HepG2 (cell line): ENCODE results near the gene ABI2. TPM values are rescaled to one million over a fixed set of nuclear protein-coding genes. Genes with fewer than 3 reads are reported as not detected.

Experiments
- ATAC-seq: fragments of 200-7000 bp; cut with Tn5 transposase; 3 replicates; pipeline ENCODE4 v1.9.1; 2020; ENCODE audit warnings: mild to moderate bottlenecking, moderate library complexity
- BruUV-seq: library from RNA; stranded (reverse); fragments of 400-500 nt; replicated peaks from 2 replicates; lab custom pipeline; 2021; lab: Mats Ljungman, UMichigan
- CTCF ChIA-PET: fragments of 300-600 bp; formaldehyde crosslinking; extraction: SDS; loops from one replicate; lab custom pipeline; 2021; ENCODE audit warnings: low total read pairs, inconsistent platforms, low intra/inter-chr PET ratio; lab: Yijun Ruan, JAX
- POLR2A ChIA-PET: fragments of 350-600 bp; sonication (Branson Sonifier 250); formaldehyde crosslinking; loops from one replicate; lab custom pipeline; 2020; ENCODE audit warnings: antibody characterized with exemption, inconsistent platforms; lab: Yijun Ruan, JAX
- DNase-seq: peaks from one replicate; pipeline ENCODE4 v3.0.0-alpha.2; 2015; ENCODE audit warnings: low spot score
- FAIRE-seq: peaks from 3 replicates; lab custom pipeline; 2011; peaks lifted over from hg19 to GRCh38; lab: Jason Lieb, UNC
- H2AFZ ChIP-seq: one replicate; pipeline ENCODE4 v1.6.1; 2011; ENCODE audit warnings: low read length, inconsistent platforms
- H3K27ac ChIP-seq: fragments of 300-600 bp; 3 replicates; pipeline ENCODE4 v1.8.0; 2011; ENCODE audit warnings: mixed run types, mild to moderate bottlenecking, mixed read lengths, low read length, inconsistent platforms; ENCODE audit not compliant: insufficient read depth; ENCODE audit errors: extremely low read length
- H3K27me3 ChIP-seq, 2 experiments: fragments of 200-600 bp in 1 of 2; 2 replicates in 1 of 2; 3 replicates in 1 of 2; pipeline versions ENCODE4 v1.6.0 to v1.8.0; 2011; ENCODE audit warnings: low read length in 2 of 2, mild to moderate bottlenecking in 2 of 2, moderate library complexity in 2 of 2, inconsistent platforms in 1 of 2; ENCODE audit not compliant: insufficient read depth in 2 of 2, control insufficient read depth in 1 of 2
- H3K36me3 ChIP-seq, 2 experiments: fragments of 200-600 bp in 1 of 2; replicated peaks in 1 of 2; 2 replicates in 1 of 2; 3 replicates in 1 of 2; pipeline versions ENCODE4 v1.5.1 to v1.8.0; 2011; ENCODE audit warnings: low read length in 2 of 2, inconsistent platforms in 1 of 2; ENCODE audit not compliant: insufficient read depth in 2 of 2, control insufficient read depth in 1 of 2
- H3K4me1 ChIP-seq: 2 replicates; pipeline ENCODE4 v1.5.1; 2012; ENCODE audit warnings: low read length, inconsistent platforms; ENCODE audit not compliant: insufficient read depth
- H3K4me2 ChIP-seq: 2 replicates; pipeline ENCODE4 v1.6.0; 2011; ENCODE audit warnings: low read depth, low read length, inconsistent platforms
- H3K4me3 ChIP-seq, 3 experiments: fragments of 200-600 bp in 1 of 3; sonication (generic), shearing (Covaris generic) in 1 of 3; replicated peaks in 1 of 3; 2 replicates each; pipeline ENCODE4 v1.5.1; 2011 to 2016; ENCODE audit warnings: low read length in 3 of 3, inconsistent platforms in 2 of 3, low read depth in 2 of 3, mild to moderate bottlenecking in 2 of 3, control low read depth in 1 of 3, mixed read lengths in 1 of 3; ENCODE audit not compliant: insufficient read depth in 1 of 3
- H3K79me2 ChIP-seq: one replicate; pipeline ENCODE4 v1.6.1; 2011; ENCODE audit warnings: low read length, inconsistent platforms; ENCODE audit not compliant: insufficient read depth
- H3K9ac ChIP-seq: 2 replicates; pipeline ENCODE4 v1.6.0; 2011; ENCODE audit warnings: mild to moderate bottlenecking, low read depth, low read length, inconsistent platforms; ENCODE audit not compliant: insufficient read depth
- H3K9me3 ChIP-seq: 2 replicates; pipeline ENCODE4 v1.5.1; 2012; ENCODE audit warnings: mild to moderate bottlenecking, low read length
- H4K20me1 ChIP-seq: 2 replicates; pipeline ENCODE4 v1.6.0; 2011; ENCODE audit warnings: inconsistent platforms, mild to moderate bottlenecking, low read length, moderate library complexity; ENCODE audit not compliant: insufficient read depth
- ASH2L ChIP-seq: fragments of 300-600, 200-600 bp; sonication (generic); IDR thresholded peaks from 2 replicates; pipeline ENCODE4 v1.7.0; 2017; ENCODE audit warnings: low read depth, mild to moderate bottlenecking, moderate library complexity, mixed read lengths, low read length; ENCODE audit not compliant: insufficient read length
- CBX5 ChIP-seq: sonication (generic); formaldehyde crosslinking; IDR thresholded peaks from 2 replicates; pipeline ENCODE4 v1.4.0; 2020; ENCODE audit warnings: missing genetic modification reagents, borderline replicate concordance
- CENPX ChIP-seq: sonication (generic); formaldehyde crosslinking; IDR thresholded peaks from 2 replicates; pipeline ENCODE4 v1.9.0; 2021; ENCODE audit warnings: mild to moderate bottlenecking, missing genetic modification reagents, moderate library complexity
- KAT2B ChIP-seq: fragments of 150-350 bp; IDR thresholded peaks from 2 replicates; pipeline ENCODE4 v1.6.1; 2014; ENCODE audit warnings: low read depth, low read length, borderline replicate concordance
- SNAI1 ChIP-seq: sonication (generic); formaldehyde crosslinking; IDR thresholded peaks from 2 replicates; pipeline ENCODE4 v1.5.0; 2020; ENCODE audit warnings: mild to moderate bottlenecking, missing genetic modification reagents, borderline replicate concordance
- ZMAT3 ChIP-seq: sonication (generic); formaldehyde crosslinking; conservative IDR thresholded peaks from 2 replicates; pipeline ENCODE4 v1.7.0; 2021; ENCODE audit warnings: missing genetic modification reagents
- WGBS: methylation state at CpG from one replicate; pipeline ENCODE4 v1.1.6; 2017; ENCODE audit warnings: low lambda C conversion rate; 5-methylcytosine and 5-hydroxymethylcytosine counted together
- in situ Hi-C: cut with HindIII; loops from 2 replicates; pipeline ENCODE4 v1.10.0; 2017; ENCODE audit warnings: low pct_unique_long_range_greater_than_20kb; ENCODE audit not compliant: extremely low pct_ligation_motif_present
- intact Hi-C: fragments of 100-400 bp; cut with micrococcal nuclease; formaldehyde crosslinking; loops from one replicate; pipeline ENCODE4 v1.10.0; 2022; ENCODE audit not compliant: unreplicated experiment
- polyA plus RNA-seq, 8 experiments: library from polyadenylated mRNA; depleted of rRNA in 3 of 8; stranded (reverse) in 7 of 8; unstranded in 1 of 8; fragments of >200 nt; fragmentation: Illumina TruSeq in 4 of 8; extraction: Trizol in 4 of 8; gene quantifications; 2 replicates each; pipeline versions ENCODE4 v1.2.1 to v1.2.3, GENCODE V29; 2011 to 2016; ENCODE audit warnings: low read depth in 4 of 8, missing spikeins in 1 of 8, mixed read lengths in 1 of 8; ENCODE audit not compliant: insufficient read depth in 1 of 8
- total RNA-seq, 5 experiments: library from RNA; depleted of rRNA; stranded (reverse); fragments of >200 nt; fragmentation: Illumina TruSeq; extraction: Trizol; gene quantifications; 2 replicates each; pipeline ENCODE4 v1.2.3, GENCODE V29; 2016; ENCODE audit warnings: low read depth in 1 of 5
- TF ChIP-seq, protein P1 (sequence below): sonication (generic); formaldehyde crosslinking; IDR thresholded peaks from 2 replicates; pipeline ENCODE4 v1.4.0; 2020; ENCODE audit warnings: mild to moderate bottlenecking, missing genetic modification reagents, borderline replicate concordance
- TF ChIP-seq, protein P2 (sequence below): sonication (generic); formaldehyde crosslinking; conservative IDR thresholded peaks from 2 replicates; pipeline ENCODE4 v1.8.1; 2023; ENCODE audit warnings: missing genetic modification reagents

Gene ABI2
- total and polyA plus RNA-seq, 2 of the 13 experiments (the other 11 are each of a cell fraction or from before 2014, with no cell fraction given), result 28.4 to 32.4 TPM

DNA sequence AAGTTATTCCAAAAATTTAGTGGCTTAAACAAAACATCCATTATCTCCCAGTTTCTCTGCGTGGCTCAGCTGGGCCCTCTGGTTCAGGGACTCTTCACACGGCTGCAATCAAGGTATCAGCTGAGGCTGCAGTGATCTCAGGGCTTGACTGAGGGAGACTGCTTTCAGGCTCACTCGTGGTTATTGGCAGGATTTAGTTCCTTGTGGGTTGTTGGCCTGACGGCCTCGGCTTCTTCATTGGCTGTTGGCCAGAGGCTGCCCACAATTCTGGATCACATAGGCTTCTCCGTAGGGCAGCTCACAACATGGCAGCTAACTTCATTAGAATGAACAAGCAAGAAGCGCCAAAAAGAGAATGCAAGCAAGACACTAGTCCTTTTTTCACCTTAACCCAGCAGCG, 90.1 kb downstream of the ABI2 start:
- no peak overlapping the region for H3K27ac ChIP-seq
- WGBS, result 97% methylated on average over 8 of the region's 8 CpGs
- DNase-seq, result no peak
- no peak for FAIRE-seq
- peaks cover 5 to 38% of the 10 kb centered on the region in 2 experiments for H3K36me3 ChIP-seq
- TF ChIP-seq SNAI1 (CRISPR knock-in tag) (no peak), CBX5 (CRISPR knock-in tag) (no peak), ASH2L (no peak), KAT2B (no peak), ZMAT3 (CRISPR knock-in tag) (no peak), CENPX (CRISPR knock-in tag) (no peak)
- TF ChIP-seq, protein P1, sequence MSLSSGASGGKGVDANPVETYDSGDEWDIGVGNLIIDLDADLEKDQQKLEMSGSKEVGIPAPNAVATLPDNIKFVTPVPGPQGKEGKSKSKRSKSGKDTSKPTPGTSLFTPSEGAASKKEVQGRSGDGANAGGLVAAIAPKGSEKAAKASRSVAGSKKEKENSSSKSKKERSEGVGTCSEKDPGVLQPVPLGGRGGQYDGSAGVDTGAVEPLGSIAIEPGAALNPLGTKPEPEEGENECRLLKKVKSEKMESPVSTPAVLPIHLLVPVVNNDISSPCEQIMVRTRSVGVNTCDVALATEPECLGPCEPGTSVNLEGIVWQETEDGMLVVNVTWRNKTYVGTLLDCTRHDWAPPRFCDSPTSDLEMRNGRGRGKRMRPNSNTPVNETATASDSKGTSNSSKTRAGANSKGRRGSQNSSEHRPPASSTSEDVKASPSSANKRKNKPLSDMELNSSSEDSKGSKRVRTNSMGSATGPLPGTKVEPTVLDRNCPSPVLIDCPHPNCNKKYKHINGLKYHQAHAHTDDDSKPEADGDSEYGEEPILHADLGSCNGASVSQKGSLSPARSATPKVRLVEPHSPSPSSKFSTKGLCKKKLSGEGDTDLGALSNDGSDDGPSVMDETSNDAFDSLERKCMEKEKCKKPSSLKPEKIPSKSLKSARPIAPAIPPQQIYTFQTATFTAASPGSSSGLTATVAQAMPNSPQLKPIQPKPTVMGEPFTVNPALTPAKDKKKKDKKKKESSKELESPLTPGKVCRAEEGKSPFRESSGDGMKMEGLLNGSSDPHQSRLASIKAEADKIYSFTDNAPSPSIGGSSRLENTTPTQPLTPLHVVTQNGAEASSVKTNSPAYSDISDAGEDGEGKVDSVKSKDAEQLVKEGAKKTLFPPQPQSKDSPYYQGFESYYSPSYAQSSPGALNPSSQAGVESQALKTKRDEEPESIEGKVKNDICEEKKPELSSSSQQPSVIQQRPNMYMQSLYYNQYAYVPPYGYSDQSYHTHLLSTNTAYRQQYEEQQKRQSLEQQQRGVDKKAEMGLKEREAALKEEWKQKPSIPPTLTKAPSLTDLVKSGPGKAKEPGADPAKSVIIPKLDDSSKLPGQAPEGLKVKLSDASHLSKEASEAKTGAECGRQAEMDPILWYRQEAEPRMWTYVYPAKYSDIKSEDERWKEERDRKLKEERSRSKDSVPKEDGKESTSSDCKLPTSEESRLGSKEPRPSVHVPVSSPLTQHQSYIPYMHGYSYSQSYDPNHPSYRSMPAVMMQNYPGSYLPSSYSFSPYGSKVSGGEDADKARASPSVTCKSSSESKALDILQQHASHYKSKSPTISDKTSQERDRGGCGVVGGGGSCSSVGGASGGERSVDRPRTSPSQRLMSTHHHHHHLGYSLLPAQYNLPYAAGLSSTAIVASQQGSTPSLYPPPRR (CRISPR knock-in tag), result no peak
- TF ChIP-seq, protein P2, sequence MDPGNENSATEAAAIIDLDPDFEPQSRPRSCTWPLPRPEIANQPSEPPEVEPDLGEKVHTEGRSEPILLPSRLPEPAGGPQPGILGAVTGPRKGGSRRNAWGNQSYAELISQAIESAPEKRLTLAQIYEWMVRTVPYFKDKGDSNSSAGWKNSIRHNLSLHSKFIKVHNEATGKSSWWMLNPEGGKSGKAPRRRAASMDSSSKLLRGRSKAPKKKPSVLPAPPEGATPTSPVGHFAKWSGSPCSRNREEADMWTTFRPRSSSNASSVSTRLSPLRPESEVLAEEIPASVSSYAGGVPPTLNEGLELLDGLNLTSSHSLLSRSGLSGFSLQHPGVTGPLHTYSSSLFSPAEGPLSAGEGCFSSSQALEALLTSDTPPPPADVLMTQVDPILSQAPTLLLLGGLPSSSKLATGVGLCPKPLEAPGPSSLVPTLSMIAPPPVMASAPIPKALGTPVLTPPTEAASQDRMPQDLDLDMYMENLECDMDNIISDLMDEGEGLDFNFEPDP, result no peak
- ChIA-PET POLR2A (no interaction called here), CTCF (no interaction called here)
- no peak overlapping the region for H3K9ac ChIP-seq
- no peaks in the 10 kb centered on the region for H3K4me1 ChIP-seq
- intact Hi-C loops, result no loop called here
- no TSS peak for BruUV-seq
- no peaks in the 10 kb centered on the region for H3K27me3 ChIP-seq
- ATAC-seq, result no peak
- no peaks in the 10 kb centered on the region for H3K9me3 ChIP-seq
- no peak overlapping the region for H2AFZ ChIP-seq
- in situ Hi-C loops, result no loop called here
- H4K20me1 ChIP-seq, result no peaks in the 10 kb centered on the region
- H3K4me2 ChIP-seq, result no peak overlapping the region
- no peak overlapping the region for H3K4me3 ChIP-seq
- no peaks in the 10 kb centered on the region for H3K79me2 ChIP-seq
